ENCODE data around the gene IFIT3. TPM values are rescaled to one million over a fixed set of nuclear protein-coding genes. Genes with fewer than 3 reads are reported as not detected.

Gene IFIT3
- total RNA-seq, 4 donors from 2014 or later: 10.6 to 16.4 (median 13.7) TPM

- H3K4me3 ChIP-seq: no peak overlapping the region
- no peaks in the 10 kb centered on the region for H3K9me3 ChIP-seq
- peak overlapping the region in 2 of 4 donors; percentile 58 to 60 for H3K27ac ChIP-seq
- no peak for TF ChIP-seq POLR2A (IDR thresholded peaks at IDR 0.05)
- TF ChIP-seq, protein P1, sequence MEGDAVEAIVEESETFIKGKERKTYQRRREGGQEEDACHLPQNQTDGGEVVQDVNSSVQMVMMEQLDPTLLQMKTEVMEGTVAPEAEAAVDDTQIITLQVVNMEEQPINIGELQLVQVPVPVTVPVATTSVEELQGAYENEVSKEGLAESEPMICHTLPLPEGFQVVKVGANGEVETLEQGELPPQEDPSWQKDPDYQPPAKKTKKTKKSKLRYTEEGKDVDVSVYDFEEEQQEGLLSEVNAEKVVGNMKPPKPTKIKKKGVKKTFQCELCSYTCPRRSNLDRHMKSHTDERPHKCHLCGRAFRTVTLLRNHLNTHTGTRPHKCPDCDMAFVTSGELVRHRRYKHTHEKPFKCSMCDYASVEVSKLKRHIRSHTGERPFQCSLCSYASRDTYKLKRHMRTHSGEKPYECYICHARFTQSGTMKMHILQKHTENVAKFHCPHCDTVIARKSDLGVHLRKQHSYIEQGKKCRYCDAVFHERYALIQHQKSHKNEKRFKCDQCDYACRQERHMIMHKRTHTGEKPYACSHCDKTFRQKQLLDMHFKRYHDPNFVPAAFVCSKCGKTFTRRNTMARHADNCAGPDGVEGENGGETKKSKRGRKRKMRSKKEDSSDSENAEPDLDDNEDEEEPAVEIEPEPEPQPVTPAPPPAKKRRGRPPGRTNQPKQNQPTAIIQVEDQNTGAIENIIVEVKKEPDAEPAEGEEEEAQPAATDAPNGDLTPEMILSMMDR (IDR thresholded peaks at IDR 0.05): no peak
- H3K36me3 ChIP-seq: no peaks in the 10 kb centered on the region
- no peak for DNase-seq
- H3K4me1 ChIP-seq: no peaks in the 10 kb centered on the region
- H3K27me3 ChIP-seq: no peaks in the 10 kb centered on the region
These were observed 32.2 kb upstream of the IFIT3 start for GRCh38 chr10:89295597-89295996.

DNA sequence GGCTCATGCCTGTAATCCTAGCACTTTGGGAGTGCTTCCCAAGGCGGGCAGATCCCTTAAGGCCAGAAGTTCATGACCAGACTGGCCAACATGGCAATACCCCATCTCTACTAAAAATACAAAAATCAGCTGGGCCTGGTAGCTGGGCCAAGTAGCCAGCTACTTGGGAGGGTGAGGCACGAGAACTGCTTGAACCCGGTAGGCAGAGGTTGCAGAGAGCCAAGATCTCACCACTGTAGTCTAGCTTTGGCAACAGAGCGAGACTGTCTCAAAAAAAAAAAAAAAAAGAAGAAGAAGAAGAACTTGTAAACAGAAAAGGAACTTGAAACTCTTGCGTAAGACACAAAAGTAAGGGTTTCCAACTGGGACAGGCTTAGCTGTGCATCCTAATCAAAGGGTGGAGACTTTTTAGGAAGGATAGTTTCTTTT lies 31.6 kb upstream of the IFIT3 start:
- H3K4me3 ChIP-seq: no peak overlapping the region
- peak in 1 of 3 donors; percentile 17 for DNase-seq
- H3K9me3 ChIP-seq: no peaks in the 10 kb centered on the region
- no peaks in the 10 kb centered on the region for H3K36me3 ChIP-seq
- peak overlapping the region in 3 of 4 donors; percentile 58 to 65 (median 60) for H3K27ac ChIP-seq
- no peak for TF ChIP-seq POLR2A (IDR thresholded peaks at IDR 0.05)
- TF ChIP-seq, protein P1 (IDR thresholded peaks at IDR 0.05): no peak
- H3K27me3 ChIP-seq: no peaks in the 10 kb centered on the region
- H3K4me1 ChIP-seq: peaks cover 0 to 4% (median 0%) of the 10 kb centered on the region in 4 donors

- no peak for TF ChIP-seq POLR2A (IDR thresholded peaks at IDR 0.05)
- TF ChIP-seq, protein P1 (IDR thresholded peaks at IDR 0.05): no peak
- no peak overlapping the region for H3K4me3 ChIP-seq
- H3K9me3 ChIP-seq: no peaks in the 10 kb centered on the region
- H3K4me1 ChIP-seq: peaks cover 0 to 9% (median 0%) of the 10 kb centered on the region in 4 donors
- no peaks in the 10 kb centered on the region for H3K36me3 ChIP-seq
- no peak overlapping the region for H3K27ac ChIP-seq
- no peaks in the 10 kb centered on the region for H3K27me3 ChIP-seq
- DNase-seq: no peak
These were observed 30.4 kb upstream of the IFIT3 start for GRCh38 chr10:89297356-89297755.

DNA sequence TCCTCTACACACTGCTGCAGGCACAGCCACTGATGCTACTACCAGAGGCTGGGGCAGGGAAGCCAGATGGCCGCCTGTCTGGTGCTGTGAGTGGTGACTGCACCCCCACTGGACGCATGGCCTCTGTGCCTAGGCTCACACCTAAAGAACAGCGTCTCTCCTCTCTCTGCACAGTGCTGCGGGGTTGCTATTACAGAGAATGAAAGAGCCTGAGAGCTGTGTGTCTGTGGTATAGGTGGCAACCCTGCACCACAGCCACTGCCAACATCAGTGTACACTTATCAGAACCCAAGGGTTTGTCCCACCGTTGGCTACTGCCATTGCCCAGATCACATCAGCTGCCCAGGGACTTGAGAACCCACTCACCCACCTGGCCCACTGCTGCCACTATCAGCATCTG lies 30.0 kb upstream of the IFIT3 start:
- H3K36me3 ChIP-seq: no peaks in the 10 kb centered on the region

DNA sequence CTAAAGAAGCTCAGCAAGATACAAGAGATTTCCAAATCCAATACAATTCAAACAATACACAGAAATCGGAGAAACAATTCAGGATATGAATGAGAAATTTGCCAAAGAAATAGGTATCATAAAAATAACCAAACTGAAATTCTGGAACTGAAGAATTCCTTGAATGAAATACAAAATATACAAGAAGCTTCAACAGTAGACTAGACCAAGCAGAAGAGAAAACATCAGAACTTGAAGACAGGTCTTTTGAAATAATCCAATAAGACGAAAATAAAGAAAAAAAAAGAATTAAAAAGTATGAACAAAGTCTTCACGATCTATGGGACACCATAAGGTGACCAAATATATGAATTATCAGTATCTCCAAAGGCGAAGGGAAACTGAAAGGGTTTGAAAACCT lies 28.8 kb upstream of the IFIT3 start:
- Histone ChIP-seq H3K9me3 (no peaks in the 10 kb centered on the region), H3K27me3 (no peaks in the 10 kb centered on the region), H3K4me1 (peaks cover 0 to 25% (median 2%) of the 10 kb centered on the region in 4 donors), H3K27ac (no peak overlapping the region), H3K36me3 (no peaks in the 10 kb centered on the region), H3K4me3 (no peak overlapping the region)
- no peak for DNase-seq
- no peak for TF ChIP-seq POLR2A (IDR thresholded peaks at IDR 0.05)
- TF ChIP-seq, protein P1 (IDR thresholded peaks at IDR 0.05): no peak

More for the DNA sequence above, 30.0 kb upstream of the IFIT3 start:
- Histone ChIP-seq H3K4me1 (peaks cover 0 to 13% (median 0%) of the 10 kb centered on the region in 4 donors), H3K9me3 (no peaks in the 10 kb centered on the region), H3K4me3 (no peak overlapping the region), H3K27ac (no peak overlapping the region), H3K27me3 (no peaks in the 10 kb centered on the region)
- DNase-seq: no peak
- TF ChIP-seq, protein P1 (IDR thresholded peaks at IDR 0.05): no peak
- no peak for TF ChIP-seq POLR2A (IDR thresholded peaks at IDR 0.05)

DNA sequence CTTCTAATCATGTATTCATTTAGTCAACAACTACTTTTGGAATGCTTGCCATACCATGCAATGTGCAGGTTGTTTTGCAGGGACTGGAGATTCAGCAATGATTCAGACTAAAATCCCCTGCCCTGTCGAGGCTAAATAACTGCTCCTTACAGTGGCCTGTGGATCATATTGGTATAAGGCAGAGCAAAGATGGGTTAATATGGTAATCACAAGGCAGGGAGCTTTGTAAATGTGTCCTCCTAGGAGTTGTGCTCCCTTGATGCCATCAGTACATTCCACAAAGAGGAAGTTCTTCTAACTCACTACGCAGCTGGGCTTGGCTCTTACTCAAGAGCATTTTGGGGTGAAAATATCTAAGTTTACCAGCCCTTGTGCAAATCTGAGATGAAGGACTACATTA lies 26.6 kb upstream of the IFIT3 start:
- Histone ChIP-seq H3K4me1 (peaks cover 0 to 29% (median 2%) of the 10 kb centered on the region in 4 donors), H3K27ac (peak overlapping the region; percentile 83 to 92 (median 88)), H3K36me3 (peaks cover 0 to 6% (median 0%) of the 10 kb centered on the region in 3 donors), H3K4me3 (peak overlapping the region; percentile 41 to 73 (median 52)), H3K9me3 (no peaks in the 10 kb centered on the region), H3K27me3 (no peaks in the 10 kb centered on the region)
- peak in 2 of 3 donors; percentile 50 to 63 for DNase-seq
- TF ChIP-seq, protein P1 (IDR thresholded peaks at IDR 0.05): no peak
- no peak for TF ChIP-seq POLR2A (IDR thresholded peaks at IDR 0.05)
